Naive thymus-derived CD4-positive, alpha-beta T cell (primary cell): ENCODE data around the gene MRPS9. TPM values are rescaled to one million over a fixed set of nuclear protein-coding genes. Genes with fewer than 3 reads are reported as not detected.
A peak's percentile ranks its signal among the peaks of the same experiment; 100 is the strongest.

Experiments used
- ATAC-seq: fragments of 150-1000 bp; cut with Tn5 transposase; 2 replicates; pipeline ENCODE4 v1.10.0; 2021; ENCODE audit warnings: mild to moderate bottlenecking, moderate library complexity
- CTCF ChIA-PET: fragments of 350-600 bp; sonication (Branson Sonifier 250); formaldehyde crosslinking; loops from one replicate; lab custom pipeline; 2021; ENCODE audit warnings: antibody characterized with exemption; lab: Charles Lee
- POLR2A ChIA-PET: fragments of 350-600 bp; sonication (Branson Sonifier 250); formaldehyde crosslinking; loops from one replicate; lab custom pipeline; 2021; ENCODE audit warnings: antibody characterized with exemption, inconsistent platforms; lab: Charles Lee
- DNase-seq, 9 donors: peaks; one replicate each; pipeline versions ENCODE4 v3.0.0 to v3.0.0-alpha.2; 2020 to 2022; ENCODE audit warnings: mixed read lengths in 1 of 9
- H3K27ac ChIP-seq: one replicate; pipeline ENCODE4 v1.7.0; 2013; ENCODE audit warnings: mild to moderate bottlenecking, low read depth, low read length, moderate library complexity
- H3K27me3 ChIP-seq, 2 donors: one replicate each; pipeline ENCODE4 v1.7.0; 2013; ENCODE audit warnings: low read length in 2 of 2, mild to moderate bottlenecking in 2 of 2, moderate library complexity in 2 of 2; ENCODE audit not compliant: control insufficient read depth in 2 of 2, insufficient read depth in 2 of 2
- H3K36me3 ChIP-seq, 3 experiments: 1 replicate in 2 of 3; 2 replicates in 1 of 3; pipeline ENCODE4 v1.7.0; 2013; ENCODE audit warnings: low read length in 3 of 3, mild to moderate bottlenecking in 3 of 3, moderate library complexity in 1 of 3; ENCODE audit not compliant: insufficient read depth in 3 of 3, control insufficient read depth in 2 of 3
- H3K4me1 ChIP-seq, 2 donors: one replicate each; pipeline ENCODE4 v1.7.0; 2013; ENCODE audit warnings: low read length in 2 of 2, mild to moderate bottlenecking in 2 of 2, moderate library complexity in 1 of 2; ENCODE audit not compliant: control insufficient read depth in 2 of 2, insufficient read depth in 2 of 2
- H3K4me3 ChIP-seq: 2 replicates; pipeline ENCODE4 v1.7.0; 2013; ENCODE audit warnings: mild to moderate bottlenecking, low read length
- H3K9me3 ChIP-seq, 3 experiments: 1 replicate in 2 of 3; 2 replicates in 1 of 3; pipeline ENCODE4 v1.7.0; 2013; ENCODE audit warnings: low read length in 3 of 3; ENCODE audit not compliant: control insufficient read depth in 2 of 3
- H3K27ac Mint-ChIP-seq, 9 donors: one replicate each; pipeline ENCODE4 v1.8.0; 2020 to 2022; ENCODE audit warnings: mixed read lengths in 9 of 9, mild to moderate bottlenecking in 8 of 9, moderate library complexity in 5 of 9, inconsistent platforms in 2 of 9
- H3K27me3 Mint-ChIP-seq, 5 donors: one replicate each; pipeline ENCODE4 v1.8.0; 2021 to 2022; ENCODE audit warnings: mixed read lengths in 5 of 5, mild to moderate bottlenecking in 1 of 5
- H3K36me3 Mint-ChIP-seq, 5 donors: one replicate each; pipeline ENCODE4 v1.8.0; 2020 to 2022; ENCODE audit warnings: mixed read lengths in 5 of 5, mild to moderate bottlenecking in 3 of 5, inconsistent platforms in 1 of 5
- H3K4me1 Mint-ChIP-seq, 7 donors: one replicate each; pipeline ENCODE4 v1.8.0; 2020 to 2022; ENCODE audit warnings: mixed read lengths in 7 of 7, mild to moderate bottlenecking in 3 of 7, inconsistent platforms in 1 of 7
- H3K4me3 Mint-ChIP-seq, 10 donors: one replicate each; pipeline ENCODE4 v1.8.0; 2020 to 2022; ENCODE audit warnings: mild to moderate bottlenecking in 10 of 10, mixed read lengths in 10 of 10, moderate library complexity in 6 of 10, inconsistent platforms in 2 of 10
- H3K9me3 Mint-ChIP-seq, 11 donors: one replicate each; pipeline ENCODE4 v1.8.0; 2020 to 2022; ENCODE audit warnings: mixed read lengths in 11 of 11, mild to moderate bottlenecking in 4 of 11, inconsistent platforms in 1 of 11, moderate library complexity in 1 of 11
- intact Hi-C, 2 donors: fragments of 100-400 bp; cut with micrococcal nuclease; formaldehyde crosslinking; loops; one replicate each; pipeline ENCODE4 v1.15.1; 2023
- polyA plus RNA-seq, 2 donors: library from polyadenylated mRNA; unstranded; fragments of 300-500 nt; fragmentation: Illumina TruSeq; gene quantifications; one replicate each; pipeline ENCODE4 v1.2.3, GENCODE V29; 2021
- total RNA-seq, 6 experiments: library from RNA in 5 of 6; stranded (reverse) in 5 of 6; gene quantifications; 1 replicate in 5 of 6; 2 replicates in 1 of 6; pipeline ENCODE4 v1.2.3 and lab custom pipeline; 2021 to 2026

MRPS9 gene
- total and polyA plus RNA-seq, 7 experiments from 2014 or later = 12.5 to 40.3 (median 22.2) TPM

GRCh38 chr2:105111365-105112150 lies 73.7 kb downstream of the MRPS9 start:
- CTCF ChIA-PET = interaction anchor here (0.6 kb wide), 1 partner anchor 124 kb away, joined by 4 read pairs; no protein-coding TSS in a partner anchor
- DNase-seq (no peak), ATAC-seq (no peak)
- H3K9me3 Mint-ChIP-seq = no peaks in the 10 kb centered on the region
- H3K4me3 Mint-ChIP-seq = no peak overlapping the region
- intact Hi-C loops = no loop called here
- Histone ChIP-seq H3K27me3 (no peaks in the 10 kb centered on the region), H3K9me3 (no peaks in the 10 kb centered on the region), H3K27ac (no peak overlapping the region), H3K4me3 (no peak overlapping the region), H3K36me3 (no peaks in the 10 kb centered on the region), H3K4me1 (no peaks in the 10 kb centered on the region)
- peaks cover 0 to 12% (median 0%) of the 10 kb centered on the region in 5 donors for H3K36me3 Mint-ChIP-seq
- H3K4me1 Mint-ChIP-seq = peaks cover 0 to 3% (median 0%) of the 10 kb centered on the region in 7 donors
- H3K27me3 Mint-ChIP-seq = no peaks in the 10 kb centered on the region
- H3K27ac Mint-ChIP-seq = peak overlapping the region in 1 of 9 donors; percentile 38
- POLR2A ChIA-PET = no interaction called here

- DNase-seq = no peak
- Histone ChIP-seq H3K36me3 (no peaks in the 10 kb centered on the region), H3K4me1 (no peaks in the 10 kb centered on the region), H3K9me3 (no peaks in the 10 kb centered on the region), H3K27ac (no peak overlapping the region), H3K27me3 (no peaks in the 10 kb centered on the region), H3K4me3 (no peak overlapping the region)
- intact Hi-C loops = no loop called here
- no peaks in the 10 kb centered on the region for H3K9me3 Mint-ChIP-seq
- POLR2A ChIA-PET = no interaction called here
- peaks cover 0 to 13% (median 0%) of the 10 kb centered on the region in 5 donors for H3K36me3 Mint-ChIP-seq
- H3K27me3 Mint-ChIP-seq = no peaks in the 10 kb centered on the region
- CTCF ChIA-PET = no interaction called here
- no peak overlapping the region for H3K4me3 Mint-ChIP-seq
- ATAC-seq = no peak
- peaks cover 0 to 3% (median 0%) of the 10 kb centered on the region in 7 donors for H3K4me1 Mint-ChIP-seq
- peak overlapping the region in 1 of 9 donors; percentile 1 for H3K27ac Mint-ChIP-seq
Observed at GRCh38 chr2:105112345-105112744, 74.5 kb downstream of the MRPS9 start.

GRCh38 chr2:105113616-105114291 lies 75.9 kb downstream of the MRPS9 start:
- intact Hi-C loops = loop anchor here (1.0 to 2.0 kb wide), 3 partner anchors 122 to 1469 kb away; no protein-coding TSS in a partner anchor
- no peak overlapping the region for H3K27ac Mint-ChIP-seq
- Histone ChIP-seq H3K27ac (no peak overlapping the region), H3K27me3 (no peaks in the 10 kb centered on the region), H3K4me1 (no peaks in the 10 kb centered on the region), H3K4me3 (no peak overlapping the region), H3K9me3 (no peaks in the 10 kb centered on the region), H3K36me3 (no peaks in the 10 kb centered on the region)
- peaks cover 0 to 7% (median 0%) of the 10 kb centered on the region in 5 donors for H3K36me3 Mint-ChIP-seq
- ATAC-seq (no peak), DNase-seq (no peak)
- peaks cover 0 to 3% (median 0%) of the 10 kb centered on the region in 7 donors for H3K4me1 Mint-ChIP-seq
- no peaks in the 10 kb centered on the region for H3K27me3 Mint-ChIP-seq
- H3K9me3 Mint-ChIP-seq = no peaks in the 10 kb centered on the region
- ChIA-PET POLR2A (no interaction called here), CTCF (interaction anchor here (0.6 to 3.1 kb wide), 4 partner anchors 122 to 409 kb away, joined by 3 to 14 read pairs (median 8); no protein-coding TSS in a partner anchor)
- H3K4me3 Mint-ChIP-seq = no peak overlapping the region

GRCh38 chr2:105114551-105114950 lies 76.7 kb downstream of the MRPS9 start:
- peak in 6 of 9 donors; percentile 7 to 29 (median 14) for DNase-seq
- intact Hi-C loops = loop anchor here (1.0 to 2.0 kb wide), 3 partner anchors 121 to 1468 kb away; no protein-coding TSS in a partner anchor
- CTCF ChIA-PET = interaction anchor here (0.6 to 3.1 kb wide), 6 partner anchors 9 to 408 kb away, joined by 3 to 14 read pairs (median 4); no protein-coding TSS in a partner anchor
- Histone ChIP-seq H3K27me3 (no peaks in the 10 kb centered on the region), H3K4me3 (no peak overlapping the region), H3K4me1 (no peaks in the 10 kb centered on the region), H3K9me3 (no peaks in the 10 kb centered on the region), H3K27ac (no peak overlapping the region), H3K36me3 (no peaks in the 10 kb centered on the region)
- Mint-ChIP-seq H3K36me3 (peaks cover 0 to 10% (median 5%) of the 10 kb centered on the region in 5 donors), H3K4me3 (no peak overlapping the region), H3K27ac (no peak overlapping the region), H3K27me3 (no peaks in the 10 kb centered on the region), H3K4me1 (peaks cover 0 to 1% (median 0%) of the 10 kb centered on the region in 7 donors), H3K9me3 (no peaks in the 10 kb centered on the region)
- peak; percentile 51 for ATAC-seq
- POLR2A ChIA-PET = no interaction called here

- Histone ChIP-seq H3K27me3 (no peaks in the 10 kb centered on the region), H3K9me3 (no peaks in the 10 kb centered on the region), H3K4me1 (no peaks in the 10 kb centered on the region), H3K27ac (no peak overlapping the region), H3K36me3 (no peaks in the 10 kb centered on the region), H3K4me3 (no peak overlapping the region)
- H3K9me3 Mint-ChIP-seq = no peaks in the 10 kb centered on the region
- ChIA-PET CTCF (interaction anchor here (0.8 to 3.1 kb wide), 3 partner anchors 120 to 127 kb away, joined by 4 to 14 read pairs (median 6); no protein-coding TSS in a partner anchor), POLR2A (no interaction called here)
- no peak for ATAC-seq
- peaks cover 0 to 2% (median 0%) of the 10 kb centered on the region in 7 donors for H3K4me1 Mint-ChIP-seq
- H3K27me3 Mint-ChIP-seq = peaks cover 0 to 2% (median 0%) of the 10 kb centered on the region in 5 donors
- no peak for DNase-seq
- H3K27ac Mint-ChIP-seq = no peak overlapping the region
- intact Hi-C loops = no loop called here
- no peak overlapping the region for H3K4me3 Mint-ChIP-seq
- peaks cover 0 to 17% (median 5%) of the 10 kb centered on the region in 5 donors for H3K36me3 Mint-ChIP-seq
Observed at GRCh38 chr2:105116348-105116747, 78.5 kb downstream of the MRPS9 start.

GRCh38 chr2:105117565-105117964 lies 79.7 kb downstream of the MRPS9 start:
- DNase-seq (no peak), ATAC-seq (no peak)
- Histone ChIP-seq H3K36me3 (no peaks in the 10 kb centered on the region), H3K9me3 (no peaks in the 10 kb centered on the region), H3K4me3 (no peak overlapping the region), H3K27me3 (no peaks in the 10 kb centered on the region), H3K4me1 (no peaks in the 10 kb centered on the region), H3K27ac (no peak overlapping the region)
- no peak overlapping the region for H3K27ac Mint-ChIP-seq
- no peaks in the 10 kb centered on the region for H3K9me3 Mint-ChIP-seq
- intact Hi-C loops = no loop called here
- no peak overlapping the region for H3K4me3 Mint-ChIP-seq
- CTCF ChIA-PET = interaction anchor here (1.1 kb wide), 1 partner anchor 12 kb away, joined by 3 read pairs; no protein-coding TSS in a partner anchor
- POLR2A ChIA-PET = no interaction called here
- H3K36me3 Mint-ChIP-seq = peaks cover 0 to 17% (median 5%) of the 10 kb centered on the region in 5 donors
- peaks cover 0 to 2% (median 0%) of the 10 kb centered on the region in 5 donors for H3K27me3 Mint-ChIP-seq
- peaks cover 0 to 2% (median 0%) of the 10 kb centered on the region in 7 donors for H3K4me1 Mint-ChIP-seq
